GM12878 (cell line): Measurements from ENCODE around the gene TMEM163. TPM values are rescaled to one million over a fixed set of nuclear protein-coding genes. Genes with fewer than 3 reads are reported as not detected.
A peak's percentile ranks its signal among the peaks of the same experiment; 100 is the strongest.

Experiments used
- ATAC-seq: fragments of 200-7000 bp; cut with Tn5 transposase; 3 replicates; pipeline ENCODE4 v1.9.1; 2020; ENCODE audit warnings: mild to moderate bottlenecking, moderate library complexity
- BruUV-seq: library from RNA; stranded (reverse); fragments of 400-500 nt; replicated peaks from 2 replicates; lab custom pipeline; 2021; lab: Mats Ljungman, UMichigan
- CTCF ChIA-PET: fragments of 300-600 bp; sonication (Branson Sonifier 250); formaldehyde crosslinking; extraction: SDS; loops from one replicate; lab custom pipeline; 2021; ENCODE audit warnings: inconsistent platforms; lab: Yijun Ruan, JAX
- POLR2A ChIA-PET: fragments of 350-600 bp; formaldehyde crosslinking; extraction: SDS; loops from one replicate; lab custom pipeline; 2021; ENCODE audit warnings: inconsistent platforms; lab: Charles Lee
- RAD21 ChIA-PET: fragments of 300-600 bp; sonication (Branson Sonifier 250); formaldehyde crosslinking; loops from one replicate; lab custom pipeline; 2023; ENCODE audit warnings: antibody characterized with exemption; ENCODE audit not compliant: unreplicated experiment; lab: Charles Lee
- SMC1A ChIA-PET: fragments of 300-600 bp; sonication (Branson Sonifier 250); formaldehyde crosslinking; loops from one replicate; lab custom pipeline; 2023; ENCODE audit not compliant: unreplicated experiment, uncharacterized antibody; lab: Charles Lee
- DNase-seq: peaks from one replicate; pipeline ENCODE4 v3.0.0-alpha.2; 2011; ENCODE audit warnings: low read depth, low spot score
- FAIRE-seq: peaks from 3 replicates; lab custom pipeline; 2011; peaks lifted over from hg19 to GRCh38; lab: Jason Lieb, UNC
- H2AFZ ChIP-seq: 2 replicates; pipeline ENCODE4 v1.6.0; 2011; ENCODE audit warnings: low read depth, low read length, control low read depth; ENCODE audit not compliant: control insufficient read depth
- H3K27ac ChIP-seq: 2 replicates; pipeline ENCODE4 v1.5.1; 2011; ENCODE audit warnings: control low read depth; ENCODE audit not compliant: control insufficient read depth, insufficient read depth
- H3K27me3 ChIP-seq, 2 experiments: replicated peaks in 1 of 2; 2 replicates each; pipeline versions ENCODE4 v1.6.0 to v1.6.1; 2011; ENCODE audit warnings: low read length in 1 of 2; ENCODE audit not compliant: control insufficient read depth in 2 of 2, insufficient read depth in 2 of 2
- H3K36me3 ChIP-seq, 2 experiments: 2 replicates each; pipeline ENCODE4 v1.5.1; 2011; ENCODE audit warnings: low read length in 1 of 2; ENCODE audit not compliant: control insufficient read depth in 2 of 2, insufficient read depth in 2 of 2
- H3K4me1 ChIP-seq: 2 replicates; pipeline ENCODE4 v1.6.1; 2011; ENCODE audit warnings: mild to moderate bottlenecking, low read length, moderate library complexity, mixed read lengths; ENCODE audit not compliant: control insufficient read depth, insufficient read depth
- H3K4me2 ChIP-seq: 2 replicates; pipeline ENCODE4 v1.6.0; 2011; ENCODE audit warnings: control low read depth; ENCODE audit not compliant: control insufficient read depth, insufficient read depth
- H3K4me3 ChIP-seq: fragments of 200-600 bp; sonication (generic); 2 replicates; pipeline ENCODE4 v1.5.1; 2016
- H3K79me2 ChIP-seq: 2 replicates; pipeline ENCODE4 v1.6.0; 2011; ENCODE audit warnings: low read length; ENCODE audit not compliant: control insufficient read depth, insufficient read depth
- H3K9ac ChIP-seq: 2 replicates; pipeline ENCODE4 v1.8.0; 2011; ENCODE audit warnings: low read length, control low read depth, mixed read lengths; ENCODE audit not compliant: control insufficient read depth, insufficient read depth
- H3K9me3 ChIP-seq: replicated peaks from 3 replicates; pipeline ENCODE4 v1.5.1; 2011; ENCODE audit warnings: mild to moderate bottlenecking, low read length; ENCODE audit not compliant: control insufficient read depth, insufficient read depth
- H4K20me1 ChIP-seq: 2 replicates; pipeline ENCODE4 v1.6.0; 2011; ENCODE audit not compliant: control insufficient read depth, insufficient read depth
- CBX3 ChIP-seq: fragments of 200-600 bp; sonication (generic); IDR thresholded peaks from 2 replicates; pipeline ENCODE4 v1.6.1; 2016; ENCODE audit warnings: low read depth, borderline replicate concordance
- EZH2 ChIP-seq: IDR thresholded peaks from 2 replicates; pipeline ENCODE4 v1.6.1; 2012; ENCODE audit warnings: low read depth, mild to moderate bottlenecking, control low read depth, inconsistent platforms, low read length, borderline replicate concordance; ENCODE audit not compliant: control insufficient read depth
- SRF ChIP-seq, 2 experiments: IDR thresholded peaks; 2 replicates each; pipeline ENCODE4 v1.6.1; 2011; ENCODE audit warnings: low read depth in 2 of 2, low read length in 2 of 2, mild to moderate bottlenecking in 1 of 2, moderate library complexity in 1 of 2
- SUZ12 ChIP-seq: fragments of 200-600 bp; sonication (generic); IDR thresholded peaks from one replicate; pipeline ENCODE4 v1.6.1; 2018; ENCODE audit warnings: antibody characterized with exemption, mild to moderate bottlenecking; ENCODE audit not compliant: unreplicated experiment
- YBX1 ChIP-seq: fragments of 450-650 bp; IDR thresholded peaks from 2 replicates; pipeline ENCODE4 v1.6.1; 2016; ENCODE audit warnings: antibody characterized with exemption
- WGBS: methylation state at CpG from one replicate; pipeline ENCODE4 v1.1.6; 2016; ENCODE audit warnings: low lambda C conversion rate; ENCODE audit not compliant: insufficient replicate concordance, insufficient coverage; ENCODE audit errors: missing lambda C conversion rate; 5-methylcytosine and 5-hydroxymethylcytosine counted together
- in situ Hi-C: fragments of 300-500 bp; cut with MboI; formaldehyde crosslinking; loops from 9 replicates; pipeline ENCODE4 v1.14.3; 2018; ENCODE audit warnings: mixed read lengths
- intact Hi-C: fragments of 100-400 bp; cut with micrococcal nuclease; formaldehyde crosslinking; loops from one replicate; pipeline ENCODE4 v1.14.2; 2022; ENCODE audit not compliant: unreplicated experiment
- polyA plus RNA-seq, 11 experiments: library from polyadenylated mRNA; depleted of rRNA in 4 of 11; unstranded in 6 of 11; stranded (reverse) in 5 of 11; fragments of >200 nt; fragmentation: Nextera tagmentation in 4 of 11; fragmentation: Illumina TruSeq in 1 of 11; extraction: Ambion mirVana in 4 of 11; extraction: Trizol in 1 of 11; gene quantifications; 1 replicate in 1 of 11; 2 replicates in 10 of 11; pipeline versions ENCODE4 v1.2.1 to v1.2.3, GENCODE V29; 2011 to 2016; ENCODE audit warnings: inconsistent platforms in 2 of 11, missing spikeins in 2 of 11, low read depth in 1 of 11
- total RNA-seq, 4 experiments: library from RNA; depleted of rRNA in 3 of 4; stranded (reverse); fragments of >200 nt in 3 of 4; fragmentation: Illumina TruSeq in 1 of 4; extraction: Trizol in 1 of 4; gene quantifications; 2 replicates each; pipeline versions ENCODE4 v1.2.1 to v1.2.3, GENCODE V29; 2013 to 2021

The TMEM163 gene
- total and polyA plus RNA-seq, 10 of the 15 experiments (the other 5 are each of a cell fraction or from before 2014, with no cell fraction given): 0.05 to 0.11 (median 0.07) TPM; not detected in 4

DNA sequence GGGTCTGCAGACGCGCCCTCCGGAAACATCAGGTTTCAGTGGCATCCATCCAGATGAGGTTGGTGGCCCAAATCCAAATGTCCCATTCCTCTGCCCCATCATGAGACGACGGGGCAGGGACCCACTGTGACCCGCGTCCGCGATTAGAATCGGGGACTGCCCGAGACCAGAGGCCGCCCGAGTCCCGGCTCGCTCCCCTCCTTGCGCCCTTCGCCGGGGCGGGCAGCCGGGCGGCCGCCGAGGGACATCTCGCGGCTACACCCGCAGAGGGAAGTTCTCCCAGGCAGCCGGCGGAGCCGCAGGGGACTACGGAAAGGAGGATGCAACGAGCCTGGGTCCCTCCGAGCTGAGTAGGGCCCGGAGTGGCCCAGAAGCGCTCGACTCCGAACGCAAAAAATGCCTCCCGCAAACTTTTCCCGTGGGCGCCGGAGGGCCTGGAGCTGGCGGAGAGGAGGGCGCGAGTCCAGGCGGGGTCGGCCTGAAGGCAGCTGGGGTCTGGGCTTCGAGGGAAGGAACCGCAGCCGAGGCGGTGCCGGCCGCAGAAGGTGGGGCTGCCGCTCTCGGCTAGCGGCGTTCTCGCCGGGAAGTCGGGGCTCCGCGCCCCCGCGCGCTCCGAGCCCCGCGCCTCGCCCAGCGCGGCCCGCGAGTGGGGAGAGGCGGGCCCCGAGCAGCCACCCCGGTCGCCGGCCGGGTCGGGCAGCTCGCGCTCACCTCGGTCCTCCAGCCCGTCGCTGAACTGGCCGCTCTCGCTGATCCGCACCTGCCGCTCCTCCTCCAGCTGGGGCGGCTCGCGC lies 580 bp downstream of the TMEM163 start:
- in situ Hi-C loops (no loop called here), intact Hi-C loops (no loop called here)
- H4K20me1 ChIP-seq: no peaks in the 10 kb centered on the region
- ChIA-PET CTCF (no interaction called here), POLR2A (no interaction called here), RAD21 (no interaction called here), SMC1A (no interaction called here)
- FAIRE-seq (no peak), ATAC-seq (no peak; the same call in 2 of the 3 replicates), DNase-seq (no peak)
- no peaks in the 10 kb centered on the region for H3K79me2 ChIP-seq
- TF ChIP-seq SUZ12: peak; percentile 100
- no peak for TF ChIP-seq YBX1
- no peaks in the 10 kb centered on the region; the same call in 1 of the 2 replicates for H3K4me1 ChIP-seq
- no peaks in the 10 kb centered on the region for H3K36me3 ChIP-seq
- no TSS peak for BruUV-seq
- H3K27ac ChIP-seq: no peak overlapping the region
- 5% methylated on average over 67 of the region's 91 CpGs for WGBS
- no peak overlapping the region; the same call in 1 of the 2 replicates for H3K9ac ChIP-seq
- H3K4me2 ChIP-seq: peak overlapping the region; percentile 85
- H2AFZ ChIP-seq: no peak overlapping the region
- H3K27me3 ChIP-seq: peaks cover 5 to 29% of the 10 kb centered on the region in 2 experiments; a peak in 3 of 4 replicates
- 0 out of 2 replicates have a peak overlapping the region, but pooled peaks have one; percentile 44 for H3K4me3 ChIP-seq
- no peaks in the 10 kb centered on the region for H3K9me3 ChIP-seq

DNA sequence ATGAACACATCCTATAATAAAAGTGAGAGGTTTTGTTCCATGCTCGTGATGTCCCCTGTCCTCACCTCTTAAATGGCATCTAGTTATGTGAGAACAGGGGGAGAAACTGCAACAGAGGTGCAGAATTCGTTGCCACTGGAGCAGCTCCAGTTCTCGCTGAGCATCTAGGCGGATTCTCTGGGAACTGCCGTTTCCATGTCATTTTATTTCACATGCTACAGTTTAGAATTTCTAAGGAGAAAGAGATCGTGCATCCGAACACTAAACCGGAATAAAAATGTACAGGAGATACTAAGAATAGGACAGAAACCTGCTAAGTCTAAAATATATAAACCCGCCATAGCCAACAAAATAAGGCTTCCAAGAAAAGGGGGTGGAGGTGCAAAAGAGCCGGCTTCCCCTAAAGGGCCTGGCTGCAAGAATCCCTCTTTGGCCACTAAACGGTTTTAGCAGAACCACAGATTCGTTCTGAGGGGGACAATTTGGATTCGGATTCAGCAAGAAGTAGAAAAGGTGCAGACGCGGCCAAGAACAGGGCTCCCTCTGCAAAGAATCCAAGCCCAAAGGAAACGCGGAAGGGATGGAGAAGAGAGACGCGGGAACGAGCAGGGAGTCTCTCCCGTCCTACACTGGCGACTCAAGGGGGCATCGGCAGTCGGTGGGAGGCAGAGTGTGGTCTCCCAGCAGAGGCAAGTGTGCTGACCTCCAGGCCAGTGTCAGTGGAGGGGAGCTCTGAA lies 1.3 kb downstream of the TMEM163 start:
- no peak overlapping the region for H3K27ac ChIP-seq
- H3K9me3 ChIP-seq: no peaks in the 10 kb centered on the region
- H3K4me3 ChIP-seq: no peak overlapping the region
- ChIA-PET RAD21 (no interaction called here), POLR2A (no interaction called here), CTCF (no interaction called here), SMC1A (no interaction called here)
- in situ Hi-C loops (no loop called here), intact Hi-C loops (no loop called here)
- no peaks in the 10 kb centered on the region for H4K20me1 ChIP-seq
- H3K36me3 ChIP-seq: no peaks in the 10 kb centered on the region
- H3K4me1 ChIP-seq: no peaks in the 10 kb centered on the region; the same call in 1 of the 2 replicates
- ATAC-seq (no peak), FAIRE-seq (no peak)
- H3K79me2 ChIP-seq: no peaks in the 10 kb centered on the region
- peaks cover 5 to 27% of the 10 kb centered on the region in 2 experiments; a peak in 3 of 4 replicates for H3K27me3 ChIP-seq
- H2AFZ ChIP-seq: no peak overlapping the region
- no TSS peak for BruUV-seq
- no peak overlapping the region for H3K9ac ChIP-seq
- 65% methylated on average over 20 of the region's 24 CpGs for WGBS
- TF ChIP-seq CBX3 (no peak), SRF (IDR thresholded peaks at IDR 0.05; ENCODE audit: low read depth in 2 of 2, low read length in 2 of 2) (no peak), EZH2 (peak; percentile 12; the same call in 1 of the 2 replicates)
- TF ChIP-seq, all 136 proteins: peak for 1
- DNase-seq: no peak
- H3K4me2 ChIP-seq: no peak overlapping the region
